Vagina (tissue), 2 donors: ENCODE measurements around the gene DNMT3L.

ENCODE experiments used
- CTCF ChIP-seq, 3 experiments: fragments of 450-650 bp in 2 of 3; fragments of 200-600 bp in 1 of 3; sonication (generic) in 1 of 3; IDR thresholded peaks; one replicate each; pipeline ENCODE4 v1.5.1; 2017 to 2019; ENCODE audit warnings: antibody characterized with exemption in 3 of 3, mild to moderate bottlenecking in 2 of 3, moderate library complexity in 2 of 3
- POLR2A ChIP-seq, 2 donors: fragments of 450-650 bp; IDR thresholded peaks; one replicate each; pipeline ENCODE4 v1.6.1; 2017; ENCODE audit warnings: antibody characterized with exemption in 2 of 2, mild to moderate bottlenecking in 2 of 2, moderate library complexity in 2 of 2

GRCh38 chr21:44286716-44287632 lies 25.3 kb upstream of the DNMT3L start:
- TF ChIP-seq CTCF (IDR thresholded peaks at IDR 0.05) (no peak), POLR2A (IDR thresholded peaks at IDR 0.05) (no peak)
